ENCODE measurements around the gene DNASE1L1. TPM values are rescaled to one million over a fixed set of nuclear protein-coding genes. Genes with fewer than 3 reads are reported as not detected.

The DNASE1L1 gene
- total RNA-seq, 2 experiments from 2014 or later, result 9.4 to 10.3 TPM

DNA sequence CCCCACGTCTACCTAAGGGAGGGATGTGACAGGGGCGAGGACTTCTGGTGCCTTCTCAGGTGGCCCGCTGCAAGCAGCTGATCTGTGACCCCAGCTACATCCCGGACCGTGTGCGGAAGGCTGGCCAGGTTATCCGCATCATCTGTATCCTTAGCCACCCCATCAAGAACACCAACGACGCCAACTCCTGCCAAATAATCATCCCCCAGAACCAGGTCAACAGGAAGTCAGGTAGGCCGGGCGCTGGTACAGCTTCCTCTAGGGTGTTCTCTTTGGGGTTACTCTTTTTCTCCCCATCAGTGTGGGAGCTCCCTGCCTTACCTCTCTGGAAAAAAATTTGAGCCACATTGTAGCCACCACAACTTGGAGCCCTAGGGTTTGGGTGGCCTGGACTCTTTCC lies 32.5 kb upstream of the DNASE1L1 start:
- Mint-ChIP-seq H3K4me3 (no peak overlapping the region), H3K36me3 (ENCODE audit: low read depth) (peaks cover 10% of the 10 kb centered on the region), H3K27me3 (no peaks in the 10 kb centered on the region), H3K9me3 (no peaks in the 10 kb centered on the region), H3K27ac (no peak overlapping the region), H3K4me1 (ENCODE audit: low read depth) (peaks cover 32% of the 10 kb centered on the region)
- ChIA-PET CTCF (interaction anchor here (1.2 kb wide), 1 partner anchor 49 kb away, joined by 3 read pairs; the partner anchor contains the start of gene SLC10A3), POLR2A (interaction anchor here (0.8 kb wide), 1 partner anchor 44 kb away, joined by 5 read pairs; the partner anchor contains the start of gene UBL4A)
- TF ChIP-seq, protein P1, sequence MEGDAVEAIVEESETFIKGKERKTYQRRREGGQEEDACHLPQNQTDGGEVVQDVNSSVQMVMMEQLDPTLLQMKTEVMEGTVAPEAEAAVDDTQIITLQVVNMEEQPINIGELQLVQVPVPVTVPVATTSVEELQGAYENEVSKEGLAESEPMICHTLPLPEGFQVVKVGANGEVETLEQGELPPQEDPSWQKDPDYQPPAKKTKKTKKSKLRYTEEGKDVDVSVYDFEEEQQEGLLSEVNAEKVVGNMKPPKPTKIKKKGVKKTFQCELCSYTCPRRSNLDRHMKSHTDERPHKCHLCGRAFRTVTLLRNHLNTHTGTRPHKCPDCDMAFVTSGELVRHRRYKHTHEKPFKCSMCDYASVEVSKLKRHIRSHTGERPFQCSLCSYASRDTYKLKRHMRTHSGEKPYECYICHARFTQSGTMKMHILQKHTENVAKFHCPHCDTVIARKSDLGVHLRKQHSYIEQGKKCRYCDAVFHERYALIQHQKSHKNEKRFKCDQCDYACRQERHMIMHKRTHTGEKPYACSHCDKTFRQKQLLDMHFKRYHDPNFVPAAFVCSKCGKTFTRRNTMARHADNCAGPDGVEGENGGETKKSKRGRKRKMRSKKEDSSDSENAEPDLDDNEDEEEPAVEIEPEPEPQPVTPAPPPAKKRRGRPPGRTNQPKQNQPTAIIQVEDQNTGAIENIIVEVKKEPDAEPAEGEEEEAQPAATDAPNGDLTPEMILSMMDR (IDR thresholded peaks at IDR 0.05), result no peak
- intact Hi-C loops (cut with micrococcal nuclease), result no loop called here
- no peak for ATAC-seq
- DNase-seq, result no peak

DNA sequence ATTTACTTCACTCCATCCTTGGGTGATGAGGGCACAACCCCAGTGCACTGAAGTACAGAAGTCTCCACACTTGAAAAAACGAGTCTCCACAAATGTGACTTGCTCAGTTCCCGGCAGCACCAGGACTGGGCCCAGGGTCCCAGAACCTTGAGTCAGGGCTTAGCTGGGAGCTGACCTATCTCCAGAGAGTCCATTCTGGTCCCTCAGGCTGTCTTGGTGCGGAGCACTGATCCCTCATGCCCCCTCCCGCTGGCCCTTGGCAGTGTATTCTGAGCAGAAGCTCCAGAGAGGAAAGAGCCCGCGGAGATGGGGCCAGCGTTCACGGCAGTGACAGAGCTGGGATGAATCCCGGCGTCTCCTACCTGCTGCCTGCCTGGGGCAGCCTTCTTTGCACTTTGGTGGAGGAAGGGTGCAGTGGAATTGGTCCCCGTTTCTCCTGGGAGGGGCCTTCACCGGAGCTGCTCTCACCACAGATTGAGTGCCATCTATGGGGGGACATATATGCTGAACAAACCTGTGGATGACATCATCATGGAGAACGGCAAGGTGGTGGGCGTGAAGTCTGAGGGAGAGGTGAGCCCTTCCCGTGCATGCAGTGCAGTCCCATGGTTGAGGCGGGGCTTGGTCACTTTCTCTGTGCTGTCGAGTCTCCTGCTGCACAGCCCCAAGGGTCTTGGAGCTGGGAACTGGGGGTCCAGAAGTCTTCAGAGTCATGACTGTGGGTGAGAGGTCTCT lies 31.7 kb upstream of the DNASE1L1 start:
- ChIA-PET CTCF (interaction anchor here (1.2 kb wide), 1 partner anchor 50 kb away, joined by 3 read pairs; the partner anchor contains the start of gene SLC10A3), POLR2A (interaction anchor here (0.8 to 1.0 kb wide), 2 partner anchors 45 to 468 kb away, joined by 3 to 5 read pairs; partner anchors contain the start of genes HCFC1, TMEM187 and UBL4A)
- peaks cover 17% of the 10 kb centered on the region for H3K36me3 Mint-ChIP-seq (ENCODE audit: low read depth)

DNA sequence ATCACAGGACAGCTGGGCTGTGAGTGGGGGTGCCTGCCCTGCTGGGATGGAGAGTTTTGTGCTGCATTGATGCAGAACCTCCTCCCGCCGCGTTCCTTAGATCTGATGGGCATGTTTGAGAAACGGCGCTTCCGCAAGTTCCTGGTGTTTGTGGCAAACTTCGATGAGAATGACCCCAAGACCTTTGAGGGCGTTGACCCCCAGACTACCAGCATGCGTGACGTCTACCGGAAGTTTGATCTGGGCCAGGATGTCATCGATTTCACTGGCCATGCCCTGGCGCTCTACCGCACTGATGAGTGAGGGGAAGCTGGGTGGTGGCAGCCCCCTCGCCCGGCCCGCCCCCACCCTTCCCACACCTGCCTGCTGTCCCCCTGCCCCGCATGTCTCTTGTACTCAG lies 30.8 kb upstream of the DNASE1L1 start:
- DNase-seq (no peak), ATAC-seq (no peak)
- Mint-ChIP-seq H3K36me3 (ENCODE audit: low read depth) (peaks cover 17% of the 10 kb centered on the region), H3K4me3 (no peak overlapping the region), H3K27me3 (no peaks in the 10 kb centered on the region), H3K4me1 (ENCODE audit: low read depth) (peaks cover 34% of the 10 kb centered on the region), H3K27ac (no peak overlapping the region), H3K9me3 (no peaks in the 10 kb centered on the region)
- intact Hi-C loops (cut with micrococcal nuclease), result no loop called here
- TF ChIP-seq, protein P1 (IDR thresholded peaks at IDR 0.05), result no peak
- POLR2A ChIA-PET, result no interaction called here
- CTCF ChIA-PET, result no interaction called here

More for the DNA sequence above, 31.7 kb upstream of the DNASE1L1 start:
- ATAC-seq, result no peak
- TF ChIP-seq, protein P1 (IDR thresholded peaks at IDR 0.05), result no peak
- H3K4me1 Mint-ChIP-seq (ENCODE audit: low read depth), result peaks cover 34% of the 10 kb centered on the region
- no peak overlapping the region for H3K4me3 Mint-ChIP-seq
- H3K9me3 Mint-ChIP-seq, result no peaks in the 10 kb centered on the region
- intact Hi-C loops (cut with micrococcal nuclease), result no loop called here
- H3K27me3 Mint-ChIP-seq, result no peaks in the 10 kb centered on the region
- peak overlapping the region; percentile 30 for H3K27ac Mint-ChIP-seq
- DNase-seq, result no peak

DNA sequence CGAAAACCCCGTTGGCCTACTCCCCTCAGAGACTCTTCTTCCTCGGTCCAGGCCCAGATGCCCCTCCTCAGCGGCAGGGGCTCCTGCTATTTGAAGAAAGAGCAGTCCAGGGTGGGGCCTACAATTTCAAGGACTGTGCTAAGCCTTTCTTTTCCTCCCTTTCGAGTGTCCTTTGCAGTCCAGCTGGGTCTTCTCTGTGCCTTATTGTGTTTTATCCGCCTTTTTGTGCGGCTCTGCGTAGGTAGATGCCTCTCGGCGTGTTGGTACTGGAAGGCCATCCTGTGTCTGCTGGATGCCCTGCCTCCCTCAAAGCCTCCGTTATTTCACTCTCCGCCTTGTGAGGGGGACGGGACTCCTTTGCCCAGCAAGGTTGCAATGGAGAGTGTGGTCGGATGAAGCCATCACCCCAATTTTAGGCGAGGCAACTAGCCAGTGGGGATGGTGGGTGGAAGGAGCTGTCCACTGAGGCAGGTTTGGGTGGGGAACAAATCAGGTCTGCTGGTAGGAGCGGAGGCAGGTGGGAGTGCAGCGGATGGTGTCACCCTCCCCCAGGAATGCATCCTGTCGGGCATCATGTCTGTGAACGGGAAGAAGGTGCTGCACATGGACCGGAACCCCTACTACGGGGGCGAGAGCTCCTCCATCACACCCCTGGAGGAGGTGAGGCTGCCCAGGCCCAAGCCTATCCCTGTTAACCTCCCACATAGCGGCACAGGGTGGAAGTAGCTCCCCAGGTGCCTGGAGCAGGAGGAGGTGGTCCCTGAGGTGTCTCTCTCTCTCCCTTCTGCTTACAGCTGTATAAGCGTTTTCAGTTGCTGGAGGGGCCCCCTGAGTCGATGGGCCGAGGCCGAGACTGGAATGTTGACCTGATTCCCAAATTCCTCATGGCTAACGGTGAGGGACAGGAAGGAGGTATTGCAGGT lies 29.2 kb upstream of the DNASE1L1 start:
- ChIA-PET POLR2A (interaction anchor here (1.5 kb wide), 1 partner anchor 39 kb away, joined by 4 read pairs; no protein-coding TSS in a partner anchor), CTCF (no interaction called here)

More for the DNA sequence above, 29.2 kb upstream of the DNASE1L1 start:
- intact Hi-C loops (cut with micrococcal nuclease), result no loop called here
- peaks cover 30% of the 10 kb centered on the region for H3K4me1 Mint-ChIP-seq (ENCODE audit: low read depth)
- TF ChIP-seq, protein P1 (IDR thresholded peaks at IDR 0.05), result no peak
- peak overlapping the region; percentile 86 for H3K4me3 Mint-ChIP-seq
- H3K27ac Mint-ChIP-seq, result peak overlapping the region; percentile 84
- no peaks in the 10 kb centered on the region for H3K9me3 Mint-ChIP-seq
- ATAC-seq (no peak), DNase-seq (no peak)
- peaks cover 18% of the 10 kb centered on the region for H3K36me3 Mint-ChIP-seq (ENCODE audit: low read depth)
- H3K27me3 Mint-ChIP-seq, result no peaks in the 10 kb centered on the region
